ENCODE data around the gene MPG.
A peak's percentile ranks its signal among the peaks of the same experiment; 100 is the strongest.
"Not testable (repeated sequence)": the region's sequence is repeated elsewhere in the genome, so short reads cannot be mapped to it uniquely, and the experiment has no call there.

Gene MPG

DNA sequence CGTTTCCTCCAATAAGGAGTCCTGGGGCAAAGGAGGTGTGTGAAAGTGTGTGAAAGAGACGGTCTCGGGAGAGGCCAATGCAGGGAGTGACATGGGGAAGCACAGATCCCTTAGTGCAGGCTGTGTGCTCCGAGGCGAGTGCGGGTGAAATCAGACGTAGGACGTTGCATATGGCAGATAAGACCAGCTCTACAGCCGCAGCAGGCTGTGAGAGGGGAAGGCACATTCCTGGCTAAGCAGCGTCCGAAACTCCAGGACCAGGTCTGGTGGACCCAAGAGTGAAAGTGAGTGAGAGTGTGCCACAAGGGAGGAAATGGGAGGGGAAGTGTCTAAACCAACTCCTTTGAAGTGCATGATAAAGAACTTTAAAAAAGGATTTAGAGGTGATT is 36.0 kb upstream of the MPG start:
- H3K4me1 ChIP-seq (ENCODE audit: insufficient read depth, low read length): no peaks in the 10 kb centered on the region
- H3K9ac ChIP-seq (ENCODE audit: low read depth, low read length): no peak overlapping the region
- H3K9me3 ChIP-seq (ENCODE audit: control insufficient read depth, insufficient read depth, low read length): peaks cover 4% of the 10 kb centered on the region; the same call in 1 of the 2 replicates
- H3K36me3 ChIP-seq (ENCODE audit: insufficient read depth, low read length): peaks cover 21% of the 10 kb centered on the region

DNA sequence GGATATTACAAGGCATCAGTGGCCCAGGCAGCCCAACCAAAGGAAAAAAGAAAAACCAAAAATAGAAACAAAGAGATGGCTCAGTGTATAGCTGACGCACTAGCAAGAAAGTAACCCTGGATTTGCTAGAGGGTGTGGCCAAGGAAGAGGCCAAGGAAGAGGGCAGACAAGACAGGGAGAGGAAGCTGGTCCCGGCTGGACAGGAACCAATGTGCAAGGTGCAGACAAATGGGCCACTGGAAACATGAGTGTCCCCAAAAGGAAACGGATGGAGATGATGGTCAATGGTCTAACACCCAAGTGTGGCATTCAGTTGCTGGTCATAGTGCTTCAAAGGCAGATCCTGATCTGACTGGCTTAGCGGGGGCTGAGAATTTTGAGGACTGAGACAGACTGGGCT is 35.3 kb upstream of the MPG start:
- H3K4me1 ChIP-seq (ENCODE audit: insufficient read depth, low read length): no peaks in the 10 kb centered on the region
- peaks cover 24% of the 10 kb centered on the region for H3K36me3 ChIP-seq (ENCODE audit: insufficient read depth, low read length)
- peaks cover 4% of the 10 kb centered on the region; the same call in 1 of the 2 replicates for H3K9me3 ChIP-seq (ENCODE audit: control insufficient read depth, insufficient read depth, low read length)
- no peak overlapping the region for H3K9ac ChIP-seq (ENCODE audit: low read depth, low read length)

DNA sequence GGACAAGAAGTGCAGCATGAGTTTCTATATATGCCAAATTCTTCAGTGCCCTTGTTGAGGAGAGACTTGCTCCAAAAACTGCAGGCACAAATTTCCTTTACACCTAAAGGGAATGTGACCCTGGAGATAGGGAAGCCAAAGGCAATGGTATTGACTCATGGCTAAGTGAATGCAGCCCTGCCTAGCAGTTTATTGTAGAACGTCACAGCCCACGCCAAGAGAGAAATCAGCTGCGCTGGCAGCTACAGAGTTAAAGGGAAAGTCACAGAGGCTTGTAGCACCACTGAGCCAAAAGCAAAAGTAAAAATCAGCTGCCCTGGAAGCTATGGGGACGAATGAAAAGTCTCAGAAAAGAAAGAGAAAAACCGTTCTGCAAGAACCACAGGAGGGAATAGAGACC is 34.7 kb upstream of the MPG start:
- H3K9me3 ChIP-seq (ENCODE audit: control insufficient read depth, insufficient read depth, low read length): peaks cover 4% of the 10 kb centered on the region; the same call in 1 of the 2 replicates
- H3K36me3 ChIP-seq (ENCODE audit: insufficient read depth, low read length): peaks cover 24% of the 10 kb centered on the region
- no peaks in the 10 kb centered on the region for H3K4me1 ChIP-seq (ENCODE audit: insufficient read depth, low read length)
- H3K9ac ChIP-seq (ENCODE audit: low read depth, low read length): no peak overlapping the region

- Histone ChIP-seq H3K4me1 (ENCODE audit: insufficient read depth, low read length) (no peaks in the 10 kb centered on the region), H3K36me3 (ENCODE audit: insufficient read depth, low read length) (peaks cover 24% of the 10 kb centered on the region), H3K9me3 (ENCODE audit: control insufficient read depth, insufficient read depth, low read length) (peaks cover 4% of the 10 kb centered on the region; the same call in 1 of the 2 replicates), H3K9ac (ENCODE audit: low read depth, low read length) (no peak overlapping the region)
These were observed 33.4 kb upstream of the MPG start for GRCh38 chr16:44655-45054.

- H3K9me3 ChIP-seq (ENCODE audit: control insufficient read depth, insufficient read depth, low read length): peaks cover 4% of the 10 kb centered on the region; the same call in 1 of the 2 replicates
- no peak overlapping the region for H3K9ac ChIP-seq (ENCODE audit: low read depth, low read length)
- peaks cover 27% of the 10 kb centered on the region for H3K36me3 ChIP-seq (ENCODE audit: insufficient read depth, low read length)
- H3K4me1 ChIP-seq (ENCODE audit: insufficient read depth, low read length): no peaks in the 10 kb centered on the region
These were observed 32.6 kb upstream of the MPG start for GRCh38 chr16:45454-45853.

- not testable (repeated sequence) for H3K9ac ChIP-seq (ENCODE audit: low read depth, low read length); H3K9me3 ChIP-seq (ENCODE audit: control insufficient read depth, insufficient read depth, low read length); H3K4me1 ChIP-seq (ENCODE audit: insufficient read depth, low read length)
- peaks cover 30% of the 10 kb centered on the region for H3K36me3 ChIP-seq (ENCODE audit: insufficient read depth, low read length)
These were observed 31.5 kb upstream of the MPG start for GRCh38 chr16:46510-46909.

GRCh38 chr16:47234-47633 is 30.8 kb upstream of the MPG start:
- H3K9me3 ChIP-seq (ENCODE audit: control insufficient read depth, insufficient read depth, low read length): peaks cover 2% of the 10 kb centered on the region; the same call in 1 of the 2 replicates

GRCh38 chr16:50769-51591 is 27.0 kb upstream of the MPG start:
- Histone ChIP-seq H3K9me3 (ENCODE audit: control insufficient read depth, insufficient read depth, low read length) (no peaks in the 10 kb centered on the region), H3K4me1 (ENCODE audit: insufficient read depth, low read length) (no peaks in the 10 kb centered on the region), H3K9ac (ENCODE audit: low read depth, low read length) (no peak overlapping the region), H3K36me3 (ENCODE audit: insufficient read depth, low read length) (peaks cover 15% of the 10 kb centered on the region)

More at GRCh38 chr16:47234-47633, 30.8 kb upstream of the MPG start:
- Histone ChIP-seq H3K4me1 (ENCODE audit: insufficient read depth, low read length) (no peaks in the 10 kb centered on the region), H3K9ac (ENCODE audit: low read depth, low read length) (no peak overlapping the region), H3K36me3 (ENCODE audit: insufficient read depth, low read length) (peaks cover 23% of the 10 kb centered on the region)

GRCh38 chr16:53346-54236 is 24.4 kb upstream of the MPG start, which contains the start of the genes POLR3K and SNRNP25:
POLR3K (minus strand) TSS chr16:53608; CDS start chr16:53586, 22 bp downstream.
SNRNP25 (plus strand) TSS chr16:53828; CDS start chr16:54017, 189 bp downstream.
- peak within 1 kb of the TSS; percentile 88 for H3K9ac ChIP-seq (ENCODE audit: low read depth, low read length)
- no peaks in the 10 kb centered on the region for H3K9me3 ChIP-seq (ENCODE audit: control insufficient read depth, insufficient read depth, low read length)
- peaks cover 7% of the 10 kb centered on the region for H3K36me3 ChIP-seq (ENCODE audit: insufficient read depth, low read length)
- H3K4me1 ChIP-seq (ENCODE audit: insufficient read depth, low read length): no peaks in the 10 kb centered on the region

DNA sequence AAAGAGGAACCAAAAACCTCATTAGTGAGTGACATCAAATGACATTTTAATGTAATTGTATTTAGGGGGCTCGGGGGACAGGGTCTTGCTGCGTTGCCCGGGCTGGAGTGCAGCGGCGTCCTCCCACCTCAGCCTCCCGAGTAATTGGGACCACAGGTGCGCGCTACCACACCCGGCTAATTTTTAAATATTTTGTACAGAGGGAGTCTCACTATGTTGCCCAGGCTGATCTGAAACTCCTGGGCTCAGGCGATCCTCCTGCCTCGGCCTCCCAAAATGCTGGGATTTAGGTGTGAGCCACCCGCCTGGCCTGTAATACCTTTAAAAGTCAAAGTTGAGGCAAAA is 23.8 kb upstream of the MPG start:
- H3K9me3 ChIP-seq (ENCODE audit: control insufficient read depth, insufficient read depth, low read length): no peaks in the 10 kb centered on the region
- no peaks in the 10 kb centered on the region for H3K4me1 ChIP-seq (ENCODE audit: insufficient read depth, low read length)
- peaks cover 7% of the 10 kb centered on the region for H3K36me3 ChIP-seq (ENCODE audit: insufficient read depth, low read length)
- H3K9ac ChIP-seq (ENCODE audit: low read depth, low read length): peak overlapping the region; percentile 49; the same call in 1 of the 2 replicates

DNA sequence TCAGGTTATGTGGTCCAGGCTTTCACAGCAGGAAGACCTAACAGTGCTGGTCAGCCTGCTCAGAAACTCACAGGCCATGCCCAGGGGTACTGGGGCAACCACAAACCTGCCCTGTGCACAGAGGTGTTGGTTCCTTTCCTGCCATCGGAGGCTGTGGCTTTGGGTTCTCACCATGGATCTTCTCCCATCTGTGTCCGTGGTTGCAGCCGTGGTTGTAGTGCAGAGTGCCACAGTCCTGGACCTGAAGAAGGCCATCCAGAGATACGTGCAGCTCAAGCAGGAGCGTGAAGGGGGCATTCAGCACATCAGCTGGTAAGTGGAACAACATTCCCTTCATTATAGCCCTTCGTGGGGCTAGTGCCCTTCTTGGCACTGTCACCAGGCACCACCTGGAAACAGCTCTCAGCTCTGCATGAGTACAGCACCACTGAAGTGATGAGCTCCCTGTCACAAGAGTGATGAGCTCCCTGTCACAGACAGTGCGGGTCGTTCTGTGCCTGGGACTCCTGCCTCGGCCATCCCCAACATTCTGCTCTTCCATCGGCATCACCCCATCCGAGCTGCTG is 22.4 kb upstream of the MPG start:
- H3K9me3 ChIP-seq (ENCODE audit: control insufficient read depth, insufficient read depth, low read length): no peaks in the 10 kb centered on the region
- H3K4me1 ChIP-seq (ENCODE audit: insufficient read depth, low read length): no peaks in the 10 kb centered on the region
- no peak overlapping the region for H3K9ac ChIP-seq (ENCODE audit: low read depth, low read length)
- H3K36me3 ChIP-seq (ENCODE audit: insufficient read depth, low read length): peaks cover 4% of the 10 kb centered on the region

GRCh38 chr16:56231-56927 is 21.6 kb upstream of the MPG start:
- Histone ChIP-seq H3K36me3 (ENCODE audit: insufficient read depth, low read length) (peaks cover 3% of the 10 kb centered on the region), H3K9ac (ENCODE audit: low read depth, low read length) (no peak overlapping the region), H3K4me1 (ENCODE audit: insufficient read depth, low read length) (no peaks in the 10 kb centered on the region), H3K9me3 (ENCODE audit: control insufficient read depth, insufficient read depth, low read length) (no peaks in the 10 kb centered on the region)

DNA sequence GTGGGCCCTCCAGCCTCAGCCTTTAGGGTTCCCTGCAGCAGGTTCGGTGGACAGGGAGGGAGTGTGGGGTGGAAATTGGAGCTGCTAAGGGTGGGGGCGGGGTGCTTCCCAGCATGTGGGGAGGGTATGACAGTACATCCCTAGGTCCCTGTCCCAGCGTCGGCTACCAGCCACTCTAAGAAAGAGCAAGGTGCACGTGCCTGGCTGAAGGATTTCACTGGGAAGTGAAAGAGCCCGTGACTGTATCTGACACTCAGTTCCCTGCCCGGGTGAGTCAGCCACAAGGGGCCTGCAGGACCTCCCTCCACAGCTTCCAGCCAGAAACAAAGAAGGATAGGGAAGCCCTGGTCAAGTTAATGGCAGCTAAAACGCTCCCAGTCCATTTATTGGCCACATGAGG is 20.3 kb upstream of the MPG start:
- H3K9ac ChIP-seq (ENCODE audit: low read depth, low read length): no peak overlapping the region
- no peaks in the 10 kb centered on the region for H3K4me1 ChIP-seq (ENCODE audit: insufficient read depth, low read length)
- peaks cover 3% of the 10 kb centered on the region for H3K36me3 ChIP-seq (ENCODE audit: insufficient read depth, low read length)
- H3K9me3 ChIP-seq (ENCODE audit: control insufficient read depth, insufficient read depth, low read length): no peaks in the 10 kb centered on the region

All from ES-I3 (cell line).